Astrocyte (in vitro differentiated cells and primary cell): ENCODE measurements around the gene DNAJC7.

Experiments used
- EZH2 ChIP-seq: IDR thresholded peaks from 2 replicates; pipeline ENCODE4 v1.6.1; 2012; ENCODE audit warnings: mild to moderate bottlenecking, low read length, inconsistent platforms; ENCODE audit not compliant: insufficient read depth
- TF ChIP-seq, protein P1 (sequence below): IDR thresholded peaks from 2 replicates; pipeline ENCODE4 v1.5.1; 2011; ENCODE audit warnings: low read depth, mild to moderate bottlenecking, inconsistent platforms, low read length, moderate library complexity; ENCODE audit not compliant: insufficient read depth

DNA sequence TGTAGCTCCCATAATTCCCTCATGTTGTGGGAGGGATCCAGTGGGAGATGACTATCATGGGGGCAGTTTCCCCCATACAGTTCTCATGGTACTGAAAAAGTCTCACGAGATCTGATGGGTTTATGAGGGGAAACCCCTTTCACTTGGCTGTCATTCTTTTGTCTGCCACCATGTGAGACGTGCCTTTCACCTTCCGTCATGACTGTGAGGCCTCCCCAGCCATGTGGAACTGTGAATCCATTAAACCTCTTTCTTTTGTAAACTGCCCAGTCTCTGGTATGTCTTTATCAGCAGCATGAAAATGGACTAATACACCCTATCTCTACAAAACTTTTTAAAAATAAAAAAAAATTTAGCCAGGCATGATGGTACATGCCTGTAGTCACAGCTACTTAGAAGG is 39.4 kb upstream of the DNAJC7 start:
- TF ChIP-seq EZH2: no peak
- TF ChIP-seq, protein P1, sequence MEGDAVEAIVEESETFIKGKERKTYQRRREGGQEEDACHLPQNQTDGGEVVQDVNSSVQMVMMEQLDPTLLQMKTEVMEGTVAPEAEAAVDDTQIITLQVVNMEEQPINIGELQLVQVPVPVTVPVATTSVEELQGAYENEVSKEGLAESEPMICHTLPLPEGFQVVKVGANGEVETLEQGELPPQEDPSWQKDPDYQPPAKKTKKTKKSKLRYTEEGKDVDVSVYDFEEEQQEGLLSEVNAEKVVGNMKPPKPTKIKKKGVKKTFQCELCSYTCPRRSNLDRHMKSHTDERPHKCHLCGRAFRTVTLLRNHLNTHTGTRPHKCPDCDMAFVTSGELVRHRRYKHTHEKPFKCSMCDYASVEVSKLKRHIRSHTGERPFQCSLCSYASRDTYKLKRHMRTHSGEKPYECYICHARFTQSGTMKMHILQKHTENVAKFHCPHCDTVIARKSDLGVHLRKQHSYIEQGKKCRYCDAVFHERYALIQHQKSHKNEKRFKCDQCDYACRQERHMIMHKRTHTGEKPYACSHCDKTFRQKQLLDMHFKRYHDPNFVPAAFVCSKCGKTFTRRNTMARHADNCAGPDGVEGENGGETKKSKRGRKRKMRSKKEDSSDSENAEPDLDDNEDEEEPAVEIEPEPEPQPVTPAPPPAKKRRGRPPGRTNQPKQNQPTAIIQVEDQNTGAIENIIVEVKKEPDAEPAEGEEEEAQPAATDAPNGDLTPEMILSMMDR: no peak
